ENCODE data around the gene MGP.

DNA sequence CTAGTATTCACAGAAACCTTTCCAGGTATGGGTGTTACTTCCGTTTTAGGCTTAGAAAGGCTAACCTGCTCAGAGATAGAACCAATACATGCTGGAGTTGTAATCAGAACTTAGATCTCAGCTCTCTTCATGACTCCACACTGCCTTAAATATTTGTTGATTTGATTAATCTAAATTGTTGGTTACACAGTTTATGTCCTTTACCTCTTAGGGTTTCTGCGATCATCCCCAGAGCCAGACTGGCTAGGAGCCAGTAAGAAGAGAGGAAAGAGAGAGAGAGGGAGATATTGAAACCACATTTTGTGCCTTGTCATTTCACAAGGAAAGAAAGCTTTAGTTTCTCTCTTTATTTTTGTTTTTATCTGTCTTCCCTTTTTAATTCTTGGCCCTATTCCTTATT lies 16.8 kb upstream of the MGP start:
- no peak for TF ChIP-seq TCF7L2 (IDR thresholded peaks at IDR 0.05; ENCODE audit: low read depth, low read length)
- no peak for TF ChIP-seq POLR2AphosphoS5 (IDR thresholded peaks at IDR 0.05; ENCODE audit: low read depth, low read length)
- TF ChIP-seq, protein P1, sequence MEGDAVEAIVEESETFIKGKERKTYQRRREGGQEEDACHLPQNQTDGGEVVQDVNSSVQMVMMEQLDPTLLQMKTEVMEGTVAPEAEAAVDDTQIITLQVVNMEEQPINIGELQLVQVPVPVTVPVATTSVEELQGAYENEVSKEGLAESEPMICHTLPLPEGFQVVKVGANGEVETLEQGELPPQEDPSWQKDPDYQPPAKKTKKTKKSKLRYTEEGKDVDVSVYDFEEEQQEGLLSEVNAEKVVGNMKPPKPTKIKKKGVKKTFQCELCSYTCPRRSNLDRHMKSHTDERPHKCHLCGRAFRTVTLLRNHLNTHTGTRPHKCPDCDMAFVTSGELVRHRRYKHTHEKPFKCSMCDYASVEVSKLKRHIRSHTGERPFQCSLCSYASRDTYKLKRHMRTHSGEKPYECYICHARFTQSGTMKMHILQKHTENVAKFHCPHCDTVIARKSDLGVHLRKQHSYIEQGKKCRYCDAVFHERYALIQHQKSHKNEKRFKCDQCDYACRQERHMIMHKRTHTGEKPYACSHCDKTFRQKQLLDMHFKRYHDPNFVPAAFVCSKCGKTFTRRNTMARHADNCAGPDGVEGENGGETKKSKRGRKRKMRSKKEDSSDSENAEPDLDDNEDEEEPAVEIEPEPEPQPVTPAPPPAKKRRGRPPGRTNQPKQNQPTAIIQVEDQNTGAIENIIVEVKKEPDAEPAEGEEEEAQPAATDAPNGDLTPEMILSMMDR (IDR thresholded peaks at IDR 0.05), result no peak
- TF ChIP-seq, protein P2, sequence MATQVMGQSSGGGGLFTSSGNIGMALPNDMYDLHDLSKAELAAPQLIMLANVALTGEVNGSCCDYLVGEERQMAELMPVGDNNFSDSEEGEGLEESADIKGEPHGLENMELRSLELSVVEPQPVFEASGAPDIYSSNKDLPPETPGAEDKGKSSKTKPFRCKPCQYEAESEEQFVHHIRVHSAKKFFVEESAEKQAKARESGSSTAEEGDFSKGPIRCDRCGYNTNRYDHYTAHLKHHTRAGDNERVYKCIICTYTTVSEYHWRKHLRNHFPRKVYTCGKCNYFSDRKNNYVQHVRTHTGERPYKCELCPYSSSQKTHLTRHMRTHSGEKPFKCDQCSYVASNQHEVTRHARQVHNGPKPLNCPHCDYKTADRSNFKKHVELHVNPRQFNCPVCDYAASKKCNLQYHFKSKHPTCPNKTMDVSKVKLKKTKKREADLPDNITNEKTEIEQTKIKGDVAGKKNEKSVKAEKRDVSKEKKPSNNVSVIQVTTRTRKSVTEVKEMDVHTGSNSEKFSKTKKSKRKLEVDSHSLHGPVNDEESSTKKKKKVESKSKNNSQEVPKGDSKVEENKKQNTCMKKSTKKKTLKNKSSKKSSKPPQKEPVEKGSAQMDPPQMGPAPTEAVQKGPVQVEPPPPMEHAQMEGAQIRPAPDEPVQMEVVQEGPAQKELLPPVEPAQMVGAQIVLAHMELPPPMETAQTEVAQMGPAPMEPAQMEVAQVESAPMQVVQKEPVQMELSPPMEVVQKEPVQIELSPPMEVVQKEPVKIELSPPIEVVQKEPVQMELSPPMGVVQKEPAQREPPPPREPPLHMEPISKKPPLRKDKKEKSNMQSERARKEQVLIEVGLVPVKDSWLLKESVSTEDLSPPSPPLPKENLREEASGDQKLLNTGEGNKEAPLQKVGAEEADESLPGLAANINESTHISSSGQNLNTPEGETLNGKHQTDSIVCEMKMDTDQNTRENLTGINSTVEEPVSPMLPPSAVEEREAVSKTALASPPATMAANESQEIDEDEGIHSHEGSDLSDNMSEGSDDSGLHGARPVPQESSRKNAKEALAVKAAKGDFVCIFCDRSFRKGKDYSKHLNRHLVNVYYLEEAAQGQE (IDR thresholded peaks at IDR 0.05; ENCODE audit: insufficient read depth in 1 of 2, low read depth in 2 of 2, low read length in 1 of 2), result no peak

Measured in Panc1 (cell line).